Astrocyte (in vitro differentiated cells and primary cell): ENCODE measurements around the gene GRB10. TPM values are rescaled to one million over a fixed set of nuclear protein-coding genes. Genes with fewer than 3 reads are reported as not detected.

Experiments
- DNase-seq: peaks from one replicate; pipeline ENCODE4 v3.0.0-alpha.2; 2010; ENCODE audit warnings: low read depth
- FAIRE-seq: peaks from 2 replicates; lab custom pipeline; 2011; peaks lifted over from hg19 to GRCh38; lab: Jason Lieb, UNC
- H2AFZ ChIP-seq: 2 replicates; pipeline ENCODE4 v1.6.0; 2012; ENCODE audit warnings: low read depth, low read length, inconsistent platforms
- H3K27ac ChIP-seq: 2 replicates; pipeline ENCODE4 v1.5.1; 2011; ENCODE audit warnings: low read depth, low read length, inconsistent platforms
- H3K27me3 ChIP-seq: 2 replicates; pipeline ENCODE4 v1.6.0; 2011; ENCODE audit warnings: low read length, inconsistent platforms; ENCODE audit not compliant: insufficient read depth
- H3K36me3 ChIP-seq: 2 replicates; pipeline ENCODE4 v1.5.1; 2011; ENCODE audit warnings: low read length, inconsistent platforms; ENCODE audit not compliant: insufficient read depth
- H3K4me1 ChIP-seq: 2 replicates; pipeline ENCODE4 v1.5.1; 2011; ENCODE audit warnings: low read length, inconsistent platforms; ENCODE audit not compliant: insufficient read depth
- H3K4me2 ChIP-seq: 2 replicates; pipeline ENCODE4 v1.6.0; 2012; ENCODE audit warnings: low read length, inconsistent platforms
- H3K4me3 ChIP-seq: 2 replicates; pipeline ENCODE4 v1.5.1; 2011; ENCODE audit warnings: low read depth, mild to moderate bottlenecking, low read length, inconsistent platforms; ENCODE audit not compliant: insufficient read depth
- H3K79me2 ChIP-seq: 2 replicates; pipeline ENCODE4 v1.6.0; 2012; ENCODE audit warnings: mild to moderate bottlenecking, low read length, inconsistent platforms; ENCODE audit not compliant: insufficient read depth
- H3K9ac ChIP-seq: 2 replicates; pipeline ENCODE4 v1.6.0; 2012; ENCODE audit warnings: mild to moderate bottlenecking, low read length, inconsistent platforms
- H3K9me3 ChIP-seq: 2 replicates; pipeline ENCODE4 v1.5.1; 2012; ENCODE audit warnings: low read depth, mild to moderate bottlenecking, low read length, inconsistent platforms; ENCODE audit not compliant: insufficient read depth
- H4K20me1 ChIP-seq: 2 replicates; pipeline ENCODE4 v1.6.0; 2012; ENCODE audit warnings: low read length, inconsistent platforms; ENCODE audit not compliant: insufficient read depth
- H3K27ac Mint-ChIP-seq: one replicate; pipeline ENCODE4 v1.8.0; 2021; ENCODE audit warnings: mild to moderate bottlenecking, mixed read lengths; ENCODE audit not compliant: unreplicated experiment
- H3K27me3 Mint-ChIP-seq: one replicate; pipeline ENCODE4 v1.8.0; 2021; ENCODE audit warnings: low read depth, mixed read lengths; ENCODE audit not compliant: unreplicated experiment
- H3K36me3 Mint-ChIP-seq: one replicate; pipeline ENCODE4 v1.8.0; 2021; ENCODE audit warnings: low read depth, mixed read lengths; ENCODE audit not compliant: unreplicated experiment
- H3K4me1 Mint-ChIP-seq: one replicate; pipeline ENCODE4 v1.8.0; 2021; ENCODE audit warnings: low read depth, mixed read lengths; ENCODE audit not compliant: unreplicated experiment
- H3K4me3 Mint-ChIP-seq: one replicate; pipeline ENCODE4 v1.8.0; 2021; ENCODE audit warnings: mild to moderate bottlenecking, moderate library complexity, mixed read lengths; ENCODE audit not compliant: unreplicated experiment
- H3K9me3 Mint-ChIP-seq: one replicate; pipeline ENCODE4 v1.8.0; 2021; ENCODE audit warnings: mild to moderate bottlenecking, mixed read lengths; ENCODE audit not compliant: unreplicated experiment
- CTCF ChIP-seq: IDR thresholded peaks from 2 replicates; pipeline ENCODE4 v1.5.1; 2011; ENCODE audit warnings: low read depth, mild to moderate bottlenecking, inconsistent platforms, low read length, moderate library complexity; ENCODE audit not compliant: insufficient read depth
- EZH2 ChIP-seq: IDR thresholded peaks from 2 replicates; pipeline ENCODE4 v1.6.1; 2012; ENCODE audit warnings: mild to moderate bottlenecking, low read length, inconsistent platforms; ENCODE audit not compliant: insufficient read depth
- total RNA-seq: library from RNA; stranded (reverse); gene quantifications from 2 replicates; pipeline ENCODE4 v1.2.1, GENCODE V29; 2021

Gene GRB10
- total RNA-seq, 1 donor from 2014 or later: 81.9 TPM

- H2AFZ ChIP-seq: no peak overlapping the region
- Mint-ChIP-seq H3K27ac (no peak overlapping the region), H3K36me3 (peaks cover 16% of the 10 kb centered on the region), H3K4me1 (peaks cover 30% of the 10 kb centered on the region), H3K27me3 (no peaks in the 10 kb centered on the region), H3K9me3 (no peaks in the 10 kb centered on the region), H3K4me3 (no peak overlapping the region)
- H3K79me2 ChIP-seq: peaks cover 98% of the 10 kb centered on the region
- no peak overlapping the region for H3K4me3 ChIP-seq
- DNase-seq: no peak
- H3K36me3 ChIP-seq: no peaks in the 10 kb centered on the region
- H3K4me2 ChIP-seq: no peak overlapping the region
- TF ChIP-seq EZH2: no peak
- no peak overlapping the region for H3K27ac ChIP-seq
- peaks cover 96% of the 10 kb centered on the region for H4K20me1 ChIP-seq
- peaks cover 26% of the 10 kb centered on the region for H3K4me1 ChIP-seq
- H3K9ac ChIP-seq: no peak overlapping the region
- no peak for FAIRE-seq
- no peaks in the 10 kb centered on the region for H3K9me3 ChIP-seq
- no peaks in the 10 kb centered on the region for H3K27me3 ChIP-seq
These were observed 63.8 kb downstream of the GRB10 start for GRCh38 chr7:50718876-50719275.

- H3K27ac ChIP-seq: no peak overlapping the region
- H3K27me3 ChIP-seq: no peaks in the 10 kb centered on the region
- H3K4me3 ChIP-seq: no peak overlapping the region
- no peak overlapping the region for H3K9ac ChIP-seq
- H3K27ac Mint-ChIP-seq: no peak overlapping the region
- peak overlapping the region; percentile 5 for H3K4me3 Mint-ChIP-seq
- H3K4me1 Mint-ChIP-seq: peaks cover 31% of the 10 kb centered on the region
- H3K27me3 Mint-ChIP-seq: no peaks in the 10 kb centered on the region
- no peaks in the 10 kb centered on the region for H3K36me3 ChIP-seq
- H3K36me3 Mint-ChIP-seq: peaks cover 12% of the 10 kb centered on the region
- FAIRE-seq: no peak
- no peaks in the 10 kb centered on the region for H3K9me3 ChIP-seq
- DNase-seq: no peak
- no peaks in the 10 kb centered on the region for H3K9me3 Mint-ChIP-seq
- H3K79me2 ChIP-seq: peaks cover 98% of the 10 kb centered on the region
- H3K4me1 ChIP-seq: peaks cover 26% of the 10 kb centered on the region
- H2AFZ ChIP-seq: no peak overlapping the region
- H4K20me1 ChIP-seq: peaks cover 96% of the 10 kb centered on the region
- H3K4me2 ChIP-seq: no peak overlapping the region
- no peak for TF ChIP-seq EZH2
- no peak for TF ChIP-seq CTCF
These were observed 64.4 kb downstream of the GRB10 start for GRCh38 chr7:50718311-50718710.

DNA sequence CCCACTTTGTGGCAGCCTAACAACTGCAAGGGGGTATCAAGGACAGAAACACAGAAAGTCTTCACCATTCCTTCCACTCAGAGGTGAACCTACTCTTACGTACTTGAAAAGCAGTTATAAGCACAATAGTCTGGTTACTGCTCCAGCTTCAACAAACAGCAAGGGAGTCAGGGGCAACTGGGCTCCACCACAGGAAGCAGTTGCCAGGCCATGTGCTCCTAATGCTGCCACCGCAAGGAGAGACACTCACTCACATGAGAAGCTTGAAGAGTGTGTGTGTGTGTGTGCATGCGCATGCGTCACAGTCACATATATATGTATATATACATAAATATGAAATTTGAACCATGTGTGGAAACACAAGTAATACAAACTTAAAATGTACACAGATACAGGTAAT is 65.5 kb downstream of the GRB10 start:
- no peak overlapping the region for H3K9ac ChIP-seq
- peaks cover 34% of the 10 kb centered on the region for H3K4me1 ChIP-seq
- Mint-ChIP-seq H3K9me3 (no peaks in the 10 kb centered on the region), H3K4me3 (no peak overlapping the region), H3K27ac (no peak overlapping the region), H3K36me3 (peaks cover 12% of the 10 kb centered on the region), H3K27me3 (no peaks in the 10 kb centered on the region), H3K4me1 (peaks cover 42% of the 10 kb centered on the region)
- H3K36me3 ChIP-seq: no peaks in the 10 kb centered on the region
- H3K79me2 ChIP-seq: peaks cover 98% of the 10 kb centered on the region
- no peak overlapping the region for H3K4me2 ChIP-seq
- no peak overlapping the region for H3K27ac ChIP-seq
- H2AFZ ChIP-seq: no peak overlapping the region
- H4K20me1 ChIP-seq: peaks cover 97% of the 10 kb centered on the region
- DNase-seq: no peak
- no peak for FAIRE-seq
- H3K27me3 ChIP-seq: no peaks in the 10 kb centered on the region
- no peaks in the 10 kb centered on the region for H3K9me3 ChIP-seq
- no peak overlapping the region for H3K4me3 ChIP-seq
- TF ChIP-seq CTCF (no peak), EZH2 (no peak)
